Measurements from ENCODE around the gene PSEN1. TPM values are rescaled to one million over a fixed set of nuclear protein-coding genes. Genes with fewer than 3 reads are reported as not detected.

PSEN1 gene
- total and polyA plus RNA-seq, 10 of the 15 experiments (the other 5 are each of a cell fraction or from before 2014, with no cell fraction given), result 8.9 to 32.3 (median 21.8) TPM

DNA sequence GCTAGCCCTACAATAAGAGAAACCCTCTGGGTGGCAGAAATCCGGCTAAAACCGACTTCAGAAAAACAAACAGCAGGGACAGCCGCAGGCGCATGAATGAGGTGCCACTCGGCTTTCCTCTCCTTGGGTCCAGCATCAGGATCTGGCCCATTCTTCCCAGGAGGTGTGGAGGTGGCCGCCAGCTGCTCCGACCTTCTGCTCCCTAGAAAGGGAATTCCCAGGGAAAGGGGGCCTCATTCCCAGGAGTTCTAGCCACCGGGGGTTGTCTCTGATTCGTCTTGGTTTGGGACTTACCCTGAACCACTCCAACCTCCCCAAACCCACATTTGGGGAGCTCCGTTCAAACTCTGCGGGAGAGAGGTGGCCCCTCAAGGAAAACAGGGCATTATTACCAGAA is 114.0 kb downstream of the PSEN1 start:
- ChIA-PET POLR2A (no interaction called here), SMC1A (ENCODE audit: uncharacterized antibody, unreplicated experiment) (interaction anchor here (0.8 to 1.1 kb wide), 2 partner anchors 27 to 38 kb away, joined by 3 read pairs; no protein-coding TSS in a partner anchor), RAD21 (ENCODE audit: unreplicated experiment) (no interaction called here), CTCF (no interaction called here)
- FAIRE-seq (no peak), DNase-seq (ENCODE audit: low read depth, low spot score) (no peak), ATAC-seq (no peak)
- in situ Hi-C loops (cut with MboI), result no loop called here
- Histone ChIP-seq H3K4me2 (ENCODE audit: control insufficient read depth, insufficient read depth) (no peak overlapping the region), H3K27ac (ENCODE audit: control insufficient read depth, insufficient read depth) (no peak overlapping the region), H4K20me1 (ENCODE audit: control insufficient read depth, insufficient read depth) (no peaks in the 10 kb centered on the region), H2AFZ (ENCODE audit: control insufficient read depth, low read depth, low read length) (no peak overlapping the region), H3K36me3 (ENCODE audit: control insufficient read depth in 2 of 2, insufficient read depth in 2 of 2, low read length in 1 of 2) (no peaks in the 10 kb centered on the region; a peak in 1 of 4 replicates), H3K9me3 (replicated peaks; ENCODE audit: control insufficient read depth, insufficient read depth, low read length) (no peaks in the 10 kb centered on the region), H3K9ac (ENCODE audit: control insufficient read depth, insufficient read depth, low read length) (no peak overlapping the region), H3K79me2 (ENCODE audit: control insufficient read depth, insufficient read depth, low read length) (peaks cover 4% of the 10 kb centered on the region; the same call in 1 of the 2 replicates), H3K4me3 (no peak overlapping the region), H3K4me1 (ENCODE audit: control insufficient read depth, insufficient read depth, low read length) (peaks cover 28% of the 10 kb centered on the region), H3K27me3 (replicated peaks in 1 of 2; ENCODE audit: control insufficient read depth in 2 of 2, insufficient read depth in 2 of 2, low read length in 1 of 2) (no peaks in the 10 kb centered on the region)
- intact Hi-C loops (cut with micrococcal nuclease; ENCODE audit: unreplicated experiment), result no loop called here
- 95% methylated on average over 11 of the region's 11 CpGs for WGBS (ENCODE audit: insufficient coverage, insufficient replicate concordance, low lambda C conversion rate, missing lambda C conversion rate)
- BruUV-seq (replicated peaks), result no TSS peak
- TF ChIP-seq, protein P1, sequence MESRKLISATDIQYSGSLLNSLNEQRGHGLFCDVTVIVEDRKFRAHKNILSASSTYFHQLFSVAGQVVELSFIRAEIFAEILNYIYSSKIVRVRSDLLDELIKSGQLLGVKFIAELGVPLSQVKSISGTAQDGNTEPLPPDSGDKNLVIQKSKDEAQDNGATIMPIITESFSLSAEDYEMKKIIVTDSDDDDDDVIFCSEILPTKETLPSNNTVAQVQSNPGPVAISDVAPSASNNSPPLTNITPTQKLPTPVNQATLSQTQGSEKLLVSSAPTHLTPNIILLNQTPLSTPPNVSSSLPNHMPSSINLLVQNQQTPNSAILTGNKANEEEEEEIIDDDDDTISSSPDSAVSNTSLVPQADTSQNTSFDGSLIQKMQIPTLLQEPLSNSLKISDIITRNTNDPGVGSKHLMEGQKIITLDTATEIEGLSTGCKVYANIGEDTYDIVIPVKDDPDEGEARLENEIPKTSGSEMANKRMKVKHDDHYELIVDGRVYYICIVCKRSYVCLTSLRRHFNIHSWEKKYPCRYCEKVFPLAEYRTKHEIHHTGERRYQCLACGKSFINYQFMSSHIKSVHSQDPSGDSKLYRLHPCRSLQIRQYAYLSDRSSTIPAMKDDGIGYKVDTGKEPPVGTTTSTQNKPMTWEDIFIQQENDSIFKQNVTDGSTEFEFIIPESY (IDR thresholded peaks at IDR 0.05), result no peak
- TF ChIP-seq POU2F2 (IDR thresholded peaks at IDR 0.05; ENCODE audit: borderline replicate concordance, low read depth, low read length) (no peak), NBN (IDR thresholded peaks at IDR 0.05) (no peak), BACH1 (IDR thresholded peaks at IDR 0.05; ENCODE audit: borderline replicate concordance) (no peak), EGR1 (IDR thresholded peaks at IDR 0.05; ENCODE audit: borderline replicate concordance in 1 of 2, low read depth in 2 of 2, low read length in 2 of 2) (no peak), MEF2A (IDR thresholded peaks at IDR 0.05; ENCODE audit: insufficient read depth, low read depth, low read length) (no peak), SP1 (IDR thresholded peaks at IDR 0.05; ENCODE audit: low read depth, low read length) (no peak), EP300 (IDR thresholded peaks at IDR 0.05; ENCODE audit: borderline replicate concordance in 1 of 2, control insufficient read depth in 1 of 2, low read depth in 2 of 2, low read length in 2 of 2) (no peak)

All from GM12878 (cell line).